NCI-H748 treated with DMSO at 0.1 percent for 48 hours (cell line): ENCODE data around the gene PLEKHA6.
"Not testable (repeated sequence)": the region's sequence is repeated elsewhere in the genome, so short reads cannot be mapped to it uniquely, and the experiment has no call there.

ENCODE experiments used
- DNase-seq: peaks from one replicate; lab custom pipeline; 2025; lab: John Stamatoyannopoulos, UW

Gene PLEKHA6

GRCh38 chr1:204238520-204238919, 121.2 kb downstream of the PLEKHA6 start:
- DNase-seq = not testable (repeated sequence)

- DNase-seq = not testable (repeated sequence)
Observed at GRCh38 chr1:204237515-204237914, 122.2 kb downstream of the PLEKHA6 start.

- DNase-seq = no peak
Observed at GRCh38 chr1:204232526-204232925, 127.2 kb downstream of the PLEKHA6 start.

GRCh38 chr1:204230211-204230610, 129.5 kb downstream of the PLEKHA6 start:
- no peak for DNase-seq

GRCh38 chr1:204228896-204229295, 130.8 kb downstream of the PLEKHA6 start:
- no peak for DNase-seq

GRCh38 chr1:204227996-204228785, 131.5 kb downstream of the PLEKHA6 start:
- DNase-seq = no peak

GRCh38 chr1:204227351-204227750, 132.4 kb downstream of the PLEKHA6 start:
- DNase-seq = no peak

- DNase-seq = no peak
Observed at GRCh38 chr1:204225841-204226735, 133.6 kb downstream of the PLEKHA6 start.

- DNase-seq = no peak
Observed at GRCh38 chr1:204224655-204225054, 135.1 kb downstream of the PLEKHA6 start.

- no peak for DNase-seq
Observed at GRCh38 chr1:204223129-204223860, 136.4 kb downstream of the PLEKHA6 start.

- DNase-seq = no peak
Observed at GRCh38 chr1:204222764-204223055, 137.0 kb downstream of the PLEKHA6 start.

- no peak for DNase-seq
Observed at GRCh38 chr1:204222006-204222763, 137.5 kb downstream of the PLEKHA6 start.

GRCh38 chr1:204221271-204221670, 138.5 kb downstream of the PLEKHA6 start:
- DNase-seq = no peak

- no peak for DNase-seq
Observed at GRCh38 chr1:204219971-204220616, 139.6 kb downstream of the PLEKHA6 start.

GRCh38 chr1:204218552-204218951, 141.2 kb downstream of the PLEKHA6 start:
- DNase-seq = no peak

GRCh38 chr1:204217648-204218000, 142.1 kb downstream of the PLEKHA6 start:
- DNase-seq = no peak

GRCh38 chr1:204216880-204217647, 142.7 kb downstream of the PLEKHA6 start:
- DNase-seq = no peak

GRCh38 chr1:204216236-204216635, 143.5 kb downstream of the PLEKHA6 start:
- no peak for DNase-seq

- no peak for DNase-seq
Observed at GRCh38 chr1:204213668-204214662, 145.8 kb downstream of the PLEKHA6 start, which contains the start of gene GOLT1A. GOLT1A (minus strand) TSS chr1:204213988; CDS start chr1:204213906, 82 bp downstream.
